Left lung (tissue), 10 donors: ENCODE measurements around the gene VSIG8. TPM values are rescaled to one million over a fixed set of nuclear protein-coding genes. Genes with fewer than 3 reads are reported as not detected.

Source experiments
- ATAC-seq: fragments of 200-7000 bp; cut with Tn5 transposase; one replicate; pipeline ENCODE4 v1.9.1; 2020; ENCODE audit warnings: moderate library complexity
- DNase-seq, 4 donors: peaks; one replicate each; pipeline ENCODE4 v3.0.0-alpha.2; 2013 to 2020
- H3K27ac ChIP-seq, 2 donors: fragments of 200-600 bp; sonication (generic) in 1 of 2; one replicate each; pipeline versions ENCODE4 v1.5.0 to v1.8.0; 2020 to 2021
- H3K27me3 ChIP-seq, 2 donors: fragments of 200-600 bp; sonication (generic) in 1 of 2; one replicate each; pipeline versions ENCODE4 v1.5.0 to v1.8.0; 2020 to 2021
- H3K36me3 ChIP-seq, 2 donors: fragments of 200-600 bp; sonication (generic) in 1 of 2; one replicate each; pipeline versions ENCODE4 v1.5.0 to v1.8.0; 2020 to 2021
- H3K4me1 ChIP-seq, 2 donors: fragments of 200-600 bp; one replicate each; pipeline ENCODE4 v1.8.0; 2021
- H3K4me3 ChIP-seq, 2 donors: fragments of 200-600 bp; sonication (generic) in 1 of 2; one replicate each; pipeline versions ENCODE4 v1.5.0 to v1.8.0; 2020 to 2021; ENCODE audit warnings: mild to moderate bottlenecking in 1 of 2
- H3K9me3 ChIP-seq, 2 donors: fragments of 200-600 bp; sonication (generic) in 1 of 2; one replicate each; pipeline versions ENCODE4 v1.5.0 to v1.8.0; 2020 to 2021
- CTCF ChIP-seq, 2 donors: fragments of 200-600 bp; sonication (generic) in 1 of 2; IDR thresholded peaks; one replicate each; pipeline versions ENCODE4 v1.5.0 to v1.8.0; 2021; ENCODE audit warnings: antibody characterized with exemption in 2 of 2
- intact Hi-C, 2 donors: fragments of 100-400 bp; cut with DNase I; formaldehyde crosslinking; loops; one replicate each; pipeline versions ENCODE4 v1.11.2 to v1.14.2; 2022
- polyA plus RNA-seq, 6 donors: library from polyadenylated mRNA; unstranded; fragments of 120-200 nt; gene quantifications; one replicate each; pipeline ENCODE4 v1.2.1, GENCODE V29; 2013; ENCODE audit not compliant: insufficient read length in 6 of 6
- total RNA-seq, 2 donors: library from RNA; stranded (reverse); fragmentation: NEBNext Ultra II Directional; extraction: Animal tissue kit (Norgen Biotek cat#: 25700); gene quantifications; one replicate each; pipeline ENCODE4 v1.2.1, GENCODE V29; 2021
- donor health status: DM: no; HTN: yes; CAD: no.
- donor health status: DM: no; HTN: no; CAD: no.

VSIG8 gene
- total and polyA plus RNA-seq, 8 donors, result 0.10 to 0.14 TPM; not detected in 6

- Histone ChIP-seq H3K4me3 (peak overlapping the region in 1 of 2 donors; percentile 44), H3K4me1 (peaks cover 0 to 66% of the 10 kb centered on the region in 2 donors), H3K9me3 (no peaks in the 10 kb centered on the region), H3K36me3 (no peaks in the 10 kb centered on the region), H3K27me3 (no peaks in the 10 kb centered on the region), H3K27ac (peak overlapping the region in 1 of 2 donors; percentile 64)
- ATAC-seq (no peak), DNase-seq (no peak)
- TF ChIP-seq CTCF (IDR thresholded peaks at IDR 0.05), result no peak
- intact Hi-C loops, result no loop called here
Observed at GRCh38 chr1:159827549-159827948, 34.9 kb downstream of the VSIG8 start.

- no peaks in the 10 kb centered on the region for H3K27me3 ChIP-seq
Observed at GRCh38 chr1:159827102-159827490, 35.4 kb downstream of the VSIG8 start.

GRCh38 chr1:159826441-159827101, 35.9 kb downstream of the VSIG8 start, which contains the start of gene SLAMF8:
TSS of gene SLAMF8 (plus strand) at chr1:159826873. CDS start at chr1:159826899, 26 bp downstream.
- Histone ChIP-seq H3K27ac (peak within 1 kb of the TSS; percentile 36 to 64), H3K4me3 (peak within 1 kb of the TSS in 1 of 2 donors; percentile 44), H3K9me3 (no peaks in the 10 kb centered on the region), H3K36me3 (no peaks in the 10 kb centered on the region), H3K27me3 (no peaks in the 10 kb centered on the region), H3K4me1 (peaks cover 0 to 66% of the 10 kb centered on the region in 2 donors)
- no peak for TF ChIP-seq CTCF (IDR thresholded peaks at IDR 0.05)
- ATAC-seq (peak; percentile 60), DNase-seq (peak in 1 of 4 donors; percentile 69)
- intact Hi-C loops, result no loop called here

More at GRCh38 chr1:159827102-159827490, 35.4 kb downstream of the VSIG8 start:
- peak overlapping the region; percentile 36 to 64 for H3K27ac ChIP-seq
- ATAC-seq, result no peak
- no peaks in the 10 kb centered on the region for H3K9me3 ChIP-seq
- no peaks in the 10 kb centered on the region for H3K36me3 ChIP-seq
- peak overlapping the region in 1 of 2 donors; percentile 44 for H3K4me3 ChIP-seq
- no peak for TF ChIP-seq CTCF (IDR thresholded peaks at IDR 0.05)
- no peak for DNase-seq
- H3K4me1 ChIP-seq, result peaks cover 0 to 66% of the 10 kb centered on the region in 2 donors
- intact Hi-C loops, result no loop called here

DNA sequence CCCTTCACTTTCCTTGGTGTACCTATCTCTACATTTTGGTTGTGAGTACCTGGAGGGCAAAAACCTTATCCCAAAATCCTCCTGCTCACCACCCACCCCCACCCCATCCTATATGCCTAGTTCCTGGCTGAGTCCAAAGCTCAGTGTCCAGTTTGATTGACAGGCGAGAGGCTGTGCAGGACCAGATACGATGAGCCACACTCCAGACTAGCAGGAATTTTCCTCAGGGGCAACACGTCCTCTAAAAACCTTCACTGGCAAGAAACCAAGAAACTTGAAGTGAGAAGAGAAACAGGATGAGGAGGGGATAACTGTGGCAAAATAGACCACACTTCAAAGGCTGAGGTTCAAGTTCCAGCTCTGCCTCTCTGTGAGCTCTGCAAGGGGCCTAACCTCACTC, 36.9 kb downstream of the VSIG8 start:
- ATAC-seq (no peak), DNase-seq (no peak)
- H3K9me3 ChIP-seq, result no peaks in the 10 kb centered on the region
- TF ChIP-seq CTCF (IDR thresholded peaks at IDR 0.05), result no peak
- intact Hi-C loops, result no loop called here
- no peaks in the 10 kb centered on the region for H3K36me3 ChIP-seq
- no peaks in the 10 kb centered on the region for H3K27me3 ChIP-seq
- H3K4me3 ChIP-seq, result peak overlapping the region in 1 of 2 donors; percentile 44
- peak overlapping the region in 1 of 2 donors; percentile 64 for H3K27ac ChIP-seq
- peaks cover 0 to 66% of the 10 kb centered on the region in 2 donors for H3K4me1 ChIP-seq

DNA sequence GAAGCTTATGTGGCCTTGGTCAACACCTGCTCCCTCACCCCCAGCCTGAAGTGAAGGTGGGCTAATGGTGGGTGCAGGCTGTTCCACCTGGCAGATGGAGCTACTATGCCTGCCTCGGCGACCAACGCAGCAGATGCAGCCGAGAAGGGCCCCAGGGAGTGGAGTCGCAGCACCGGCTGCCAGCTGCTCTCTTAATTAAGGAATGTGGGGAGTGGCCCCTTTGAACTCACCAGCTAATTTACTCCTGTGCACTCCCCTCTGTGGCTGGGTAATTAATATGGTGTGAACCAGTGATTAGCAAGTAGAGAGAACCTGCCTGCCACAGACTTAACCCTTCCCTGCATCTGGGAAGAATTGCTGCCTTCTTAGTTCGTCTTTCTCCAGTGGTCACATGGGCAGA, 39.1 kb downstream of the VSIG8 start:
- Histone ChIP-seq H3K4me1 (peaks cover 0 to 46% of the 10 kb centered on the region in 2 donors), H3K27ac (no peak overlapping the region), H3K4me3 (no peak overlapping the region), H3K9me3 (no peaks in the 10 kb centered on the region), H3K36me3 (no peaks in the 10 kb centered on the region), H3K27me3 (no peaks in the 10 kb centered on the region)
- ATAC-seq (peak; percentile 50), DNase-seq (no peak)
- intact Hi-C loops, result no loop called here
- TF ChIP-seq CTCF (IDR thresholded peaks at IDR 0.05), result no peak
